Transverse colon (tissue), 4 donors: ENCODE results near the gene PRRG3. TPM values are rescaled to one million over a fixed set of nuclear protein-coding genes. Genes with fewer than 3 reads are reported as not detected.

Experiments
- DNase-seq: peaks from one replicate; pipeline ENCODE4 v3.0.0-alpha.2; 2019
- H3K27ac ChIP-seq, 4 donors: fragments of 200-600 bp; sonication (generic); 2 replicates each; pipeline ENCODE4 v1.5.1; 2016 to 2018; ENCODE audit warnings: inconsistent platforms in 4 of 4
- H3K27me3 ChIP-seq: fragments of 200-600 bp; sonication (generic); 2 replicates; pipeline ENCODE4 v1.5.1; 2017; ENCODE audit warnings: inconsistent platforms
- H3K36me3 ChIP-seq, 4 donors: fragments of 200-600 bp; sonication (generic); 2 replicates each; pipeline ENCODE4 v1.5.1; 2017 to 2019; ENCODE audit warnings: inconsistent platforms in 4 of 4
- H3K4me1 ChIP-seq, 4 donors: fragments of 200-600 bp; sonication (generic); 2 replicates each; pipeline ENCODE4 v1.5.1; 2017 to 2020; ENCODE audit warnings: inconsistent platforms in 4 of 4
- H3K4me3 ChIP-seq, 4 donors: fragments of 200-600 bp; sonication (generic); 1 replicate in 1 of 4; 2 replicates in 3 of 4; pipeline versions ENCODE4 v1.5.1 to v1.6.1; 2017 to 2019; ENCODE audit warnings: inconsistent platforms in 4 of 4
- H3K9me3 ChIP-seq, 2 donors: fragments of 200-600 bp; sonication (generic); 2 replicates each; pipeline ENCODE4 v1.5.1; 2017 to 2019; ENCODE audit warnings: inconsistent platforms in 2 of 2
- CTCF ChIP-seq, 5 experiments: fragments of 200-600 bp in 3 of 5; fragments of 450-650 bp in 2 of 5; sonication (generic) in 3 of 5; IDR thresholded peaks; 1 replicate in 2 of 5; 2 replicates in 3 of 5; pipeline ENCODE4 v1.5.1; 2016 to 2017; ENCODE audit warnings: antibody characterized with exemption in 5 of 5, inconsistent platforms in 3 of 5, mild to moderate bottlenecking in 2 of 5, moderate library complexity in 1 of 5
- EP300 ChIP-seq: sonication (generic); formaldehyde crosslinking; IDR thresholded peaks from one replicate; pipeline ENCODE4 v1.6.1; 2017; ENCODE audit warnings: antibody characterized with exemption, low read depth
- POLR2A ChIP-seq: fragments of 450-650 bp; IDR thresholded peaks from one replicate; pipeline ENCODE4 v1.6.1; 2016; ENCODE audit warnings: antibody characterized with exemption, mild to moderate bottlenecking, moderate library complexity
- POLR2AphosphoS5 ChIP-seq, 3 donors: sonication (generic); formaldehyde crosslinking; IDR thresholded peaks; one replicate each; pipeline ENCODE4 v1.6.1; 2016; ENCODE audit warnings: antibody characterized with exemption in 3 of 3
- WGBS, 2 donors: methylation state at CpG; one replicate each; pipeline ENCODE4 v1.1.5; 2018; ENCODE audit warnings: low coverage in 1 of 2; 5-methylcytosine and 5-hydroxymethylcytosine counted together
- in situ Hi-C, 4 donors: fragments of 200-750 bp; cut with MboI; loops; one replicate each; pipeline versions ENCODE4 v1.15.0 to v1.15.1; 2017; ENCODE audit warnings: low sequenced_read_pairs in 3 of 4, low pct_ligation_motif_present in 1 of 4, low pct_unique_long_range_greater_than_20kb in 1 of 4
- intact Hi-C: fragments of 100-400 bp; cut with DNase I; formaldehyde crosslinking; loops from one replicate; pipeline ENCODE4 v1.15.1; 2023; ENCODE audit warnings: low total_unique reads
- total RNA-seq, 4 donors: library from RNA; depleted of rRNA; stranded (reverse); fragments of >200 nt; gene quantifications; one replicate each; pipeline ENCODE4 v1.1.0, GENCODE V29; 2016

PRRG3 gene
- total RNA-seq, 4 donors from 2014 or later = 0.68 to 3.2 (median 1.8) TPM; not detected in 1

- 81% methylated on average over 7 of the region's 7 CpGs; no CpG with 5 or more reads in 1 of the 2 donors for WGBS, 2 donors
- intact Hi-C loops (no loop called here), in situ Hi-C loops (no loop called here)
- Histone ChIP-seq H3K4me3 (no peak overlapping the region), H3K27ac (no peak overlapping the region), H3K4me1 (no peaks in the 10 kb centered on the region), H3K36me3 (no peaks in the 10 kb centered on the region), H3K9me3 (no peaks in the 10 kb centered on the region), H3K27me3 (no peaks in the 10 kb centered on the region)
- TF ChIP-seq EP300 (no peak), POLR2AphosphoS5 (IDR thresholded peaks at IDR 0.05) (no peak), POLR2A (no peak), CTCF (IDR thresholded peaks at IDR 0.05) (no peak)
- no peak for DNase-seq
Measured at GRCh38 chrX:151708821-151709220, 13.6 kb downstream of the PRRG3 start.

GRCh38 chrX:151710457-151710856 is 15.2 kb downstream of the PRRG3 start:
- Histone ChIP-seq H3K36me3 (no peaks in the 10 kb centered on the region), H3K27ac (no peak overlapping the region), H3K9me3 (no peaks in the 10 kb centered on the region), H3K27me3 (no peaks in the 10 kb centered on the region), H3K4me3 (no peak overlapping the region), H3K4me1 (no peaks in the 10 kb centered on the region)
- 44% methylated on average over 2 of the region's 2 CpGs; no CpG with 5 or more reads in 1 of the 2 donors for WGBS, 2 donors
- no peak for DNase-seq
- TF ChIP-seq EP300 = no peak
- no peak for TF ChIP-seq CTCF (IDR thresholded peaks at IDR 0.05)
- no peak for TF ChIP-seq POLR2AphosphoS5 (IDR thresholded peaks at IDR 0.05)
- TF ChIP-seq POLR2A = no peak
- intact Hi-C loops = no loop called here
- in situ Hi-C loops = no loop called here

GRCh38 chrX:151711154-151711553 is 15.9 kb downstream of the PRRG3 start:
- in situ Hi-C loops (no loop called here), intact Hi-C loops (no loop called here)

GRCh38 chrX:151711787-151712186 is 16.5 kb downstream of the PRRG3 start:
- Histone ChIP-seq H3K36me3 (no peaks in the 10 kb centered on the region), H3K4me1 (no peaks in the 10 kb centered on the region), H3K4me3 (no peak overlapping the region), H3K9me3 (no peaks in the 10 kb centered on the region), H3K27me3 (no peaks in the 10 kb centered on the region), H3K27ac (no peak overlapping the region)
- intact Hi-C loops (no loop called here), in situ Hi-C loops (no loop called here)
- no peak for TF ChIP-seq CTCF (IDR thresholded peaks at IDR 0.05)
- TF ChIP-seq POLR2A = no peak
- no peak for TF ChIP-seq EP300
- TF ChIP-seq POLR2AphosphoS5 (IDR thresholded peaks at IDR 0.05) = no peak
- no peak for DNase-seq
- WGBS, 2 donors = 19% methylated on average over 2 of the region's 2 CpGs; no CpG with 5 or more reads in 1 of the 2 donors

More at GRCh38 chrX:151711154-151711553, 15.9 kb downstream of the PRRG3 start:
- H3K4me3 ChIP-seq = no peak overlapping the region
- no peaks in the 10 kb centered on the region for H3K36me3 ChIP-seq
- H3K4me1 ChIP-seq = no peaks in the 10 kb centered on the region
- TF ChIP-seq CTCF (IDR thresholded peaks at IDR 0.05) = no peak
- no peak for TF ChIP-seq POLR2AphosphoS5 (IDR thresholded peaks at IDR 0.05)
- TF ChIP-seq POLR2A = no peak
- no peak for TF ChIP-seq EP300
- H3K27me3 ChIP-seq = no peaks in the 10 kb centered on the region
- H3K27ac ChIP-seq = no peak overlapping the region
- no peak for DNase-seq
- H3K9me3 ChIP-seq = no peaks in the 10 kb centered on the region
- 71% methylated on average over 5 of the region's 5 CpGs; no CpG with 5 or more reads in 1 of the 2 donors for WGBS, 2 donors
